Neuron (in vitro differentiated cells): ENCODE data around the gene TAAR5.
"Not testable (repeated sequence)": the region's sequence is repeated elsewhere in the genome, so short reads cannot be mapped to it uniquely, and the experiment has no call there.

Experiments
- H2AFZ ChIP-seq: one replicate; pipeline ENCODE4 v1.6.1; 2013; ENCODE audit warnings: low read depth, mild to moderate bottlenecking, inconsistent platforms, low read length, moderate library complexity
- H3K27me3 ChIP-seq: one replicate; pipeline ENCODE4 v1.6.1; 2013; ENCODE audit warnings: low read length; ENCODE audit not compliant: insufficient read depth
- H3K36me3 ChIP-seq: one replicate; pipeline ENCODE4 v1.6.1; 2013; ENCODE audit warnings: low read length; ENCODE audit not compliant: insufficient read depth
- H3K4me1 ChIP-seq: one replicate; pipeline ENCODE4 v1.6.1; 2013; ENCODE audit warnings: low read length; ENCODE audit not compliant: insufficient read depth
- H3K4me3 ChIP-seq: 2 replicates; pipeline ENCODE4 v1.5.1; 2013; ENCODE audit warnings: mild to moderate bottlenecking, low read length, moderate library complexity
- H3K9me3 ChIP-seq: one replicate; pipeline ENCODE4 v1.6.1; 2013; ENCODE audit warnings: low read length

TAAR5 gene

GRCh38 chr6:132560087-132560486 lies 29.5 kb downstream of the TAAR5 start:
- not testable (repeated sequence) for H3K27me3 ChIP-seq, H3K4me3 ChIP-seq, H3K9me3 ChIP-seq, H3K4me1 ChIP-seq, H2AFZ ChIP-seq, H3K36me3 ChIP-seq

DNA sequence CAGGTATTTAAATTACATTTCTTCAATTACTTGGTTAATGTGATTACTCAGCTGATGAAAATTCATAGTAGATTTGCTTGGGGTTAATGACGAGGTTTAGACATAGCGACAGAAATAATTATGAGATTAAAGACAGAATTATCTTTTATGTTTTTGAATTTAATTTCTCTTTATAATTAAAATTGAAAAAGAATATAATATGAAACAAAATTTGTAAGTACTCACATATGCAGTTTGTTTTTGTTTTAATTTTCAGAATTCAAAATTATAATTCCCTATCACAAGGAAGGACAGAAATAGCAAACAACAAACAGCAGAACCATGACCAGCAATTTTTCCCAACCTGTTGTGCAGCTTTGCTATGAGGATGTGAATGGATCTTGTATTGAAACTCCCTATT lies 37.2 kb downstream of the TAAR5 start, which contains the start of gene TAAR8:
TAAR8 (plus strand) TSS at position 301 of the 400 bp plus-strand sequence; CDS start at position 322, 21 bp downstream.
- H3K27me3 ChIP-seq, result no peaks in the 10 kb centered on the region
- H3K9me3 ChIP-seq, result no peaks in the 10 kb centered on the region
- H3K4me1 ChIP-seq, result no peaks in the 10 kb centered on the region
- no peak within 1 kb of the TSS for H3K4me3 ChIP-seq
- no peak within 1 kb of the TSS for H2AFZ ChIP-seq
- no peaks in the 10 kb centered on the region for H3K36me3 ChIP-seq

GRCh38 chr6:132551214-132551613 lies 38.3 kb downstream of the TAAR5 start:
- no peaks in the 10 kb centered on the region for H3K9me3 ChIP-seq
- H3K4me3 ChIP-seq, result no peak overlapping the region
- no peak overlapping the region for H2AFZ ChIP-seq
- H3K4me1 ChIP-seq, result no peaks in the 10 kb centered on the region
- H3K36me3 ChIP-seq, result no peaks in the 10 kb centered on the region
- no peaks in the 10 kb centered on the region for H3K27me3 ChIP-seq

- no peak overlapping the region for H3K4me3 ChIP-seq
- no peaks in the 10 kb centered on the region for H3K4me1 ChIP-seq
Observed at GRCh38 chr6:132548746-132549463, 40.6 kb downstream of the TAAR5 start.

DNA sequence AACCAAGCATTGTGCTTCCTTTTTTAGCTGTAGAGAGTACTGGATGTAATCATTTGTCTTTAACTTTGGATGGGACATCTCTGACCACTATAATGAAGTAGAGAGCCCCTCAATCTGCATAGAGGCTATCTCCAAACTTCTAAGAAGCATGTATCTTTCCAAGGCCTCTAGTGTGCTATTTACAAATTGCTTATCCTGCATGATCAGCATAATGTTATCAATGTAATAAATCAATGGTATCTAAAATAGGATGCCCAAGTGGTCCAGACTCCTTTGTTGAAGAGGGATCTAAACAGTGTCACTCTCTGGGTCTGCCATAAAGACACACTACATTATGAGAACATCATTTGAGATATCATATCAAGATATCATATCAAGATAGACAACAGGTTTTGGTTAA lies 44.7 kb downstream of the TAAR5 start:
- Histone ChIP-seq H3K36me3 (no peaks in the 10 kb centered on the region), H3K9me3 (no peaks in the 10 kb centered on the region), H3K4me3 (no peak overlapping the region), H3K4me1 (no peaks in the 10 kb centered on the region), H3K27me3 (no peaks in the 10 kb centered on the region), H2AFZ (no peak overlapping the region)

More at GRCh38 chr6:132548746-132549463, 40.6 kb downstream of the TAAR5 start:
- Histone ChIP-seq H3K27me3 (no peaks in the 10 kb centered on the region), H3K9me3 (no peaks in the 10 kb centered on the region), H3K36me3 (no peaks in the 10 kb centered on the region), H2AFZ (no peak overlapping the region)
